Keratinocyte (primary cell): ENCODE data around the gene HECTD4.

Experiments used
- CTCF ChIP-seq, 3 experiments: IDR thresholded peaks in 1 of 3; conservative IDR thresholded peaks in 1 of 3; optimal IDR thresholded peaks in 1 of 3; 2 replicates in 2 of 3; 3 replicates in 1 of 3; pipeline versions ENCODE3 to v1.5.1; 2011; ENCODE audit warnings: low read length in 3 of 3, mild to moderate bottlenecking in 3 of 3, moderate library complexity in 2 of 3, control low read depth in 1 of 3, inconsistent platforms in 1 of 3; ENCODE audit not compliant: insufficient read depth in 2 of 3; ENCODE audit errors: extremely low read depth in 1 of 3
- EZH2 ChIP-seq: IDR thresholded peaks from one replicate; pipeline ENCODE4 v1.6.1; 2012; ENCODE audit warnings: inconsistent platforms, mild to moderate bottlenecking, low read length, moderate library complexity

GRCh38 chr12:112299704-112300103, 82.5 kb downstream of the HECTD4 start:
- TF ChIP-seq CTCF (optimal IDR thresholded peaks at IDR 0.05 in 1 of 3, IDR thresholded peaks at IDR 0.05 in 1 of 3, conservative IDR thresholded peaks at IDR 0.05 in 1 of 3; ENCODE audit: extremely low read depth in 1 of 3, insufficient read depth in 2 of 3, low read length in 3 of 3) (no peak), EZH2 (no peak)
